ES-I3 (cell line): ENCODE data around the gene JAZF1.

Experiments
- H3K36me3 ChIP-seq: 2 replicates; pipeline ENCODE4 v1.6.1; 2013; ENCODE audit warnings: mild to moderate bottlenecking, low read length, control low read depth, moderate library complexity; ENCODE audit not compliant: insufficient read depth
- H3K4me1 ChIP-seq: 2 replicates; pipeline ENCODE4 v1.6.1; 2013; ENCODE audit warnings: mild to moderate bottlenecking, control low read depth, low read length; ENCODE audit not compliant: insufficient read depth
- H3K9ac ChIP-seq: 2 replicates; pipeline ENCODE4 v1.6.1; 2013; ENCODE audit warnings: low read depth, mild to moderate bottlenecking, low read length, moderate library complexity
- H3K9me3 ChIP-seq: 2 replicates; pipeline ENCODE4 v1.6.1; 2013; ENCODE audit warnings: mild to moderate bottlenecking, low read length, moderate library complexity; ENCODE audit not compliant: control insufficient read depth, insufficient read depth

JAZF1 gene

GRCh38 chr7:28083998-28084985, 96.3 kb downstream of the JAZF1 start:
- H3K36me3 ChIP-seq: no peaks in the 10 kb centered on the region
- H3K9me3 ChIP-seq: no peaks in the 10 kb centered on the region
- H3K4me1 ChIP-seq: peaks cover 18% of the 10 kb centered on the region
- H3K9ac ChIP-seq: no peak overlapping the region

- peaks cover 14% of the 10 kb centered on the region for H3K4me1 ChIP-seq
- no peaks in the 10 kb centered on the region for H3K36me3 ChIP-seq
- H3K9me3 ChIP-seq: no peaks in the 10 kb centered on the region
- H3K9ac ChIP-seq: no peak overlapping the region
Measured at GRCh38 chr7:28083164-28083997, 97.2 kb downstream of the JAZF1 start.

- H3K36me3 ChIP-seq: no peaks in the 10 kb centered on the region
- H3K4me1 ChIP-seq: peaks cover 8% of the 10 kb centered on the region; the same call in 1 of the 2 replicates
- H3K9ac ChIP-seq: no peak overlapping the region
- H3K9me3 ChIP-seq: no peaks in the 10 kb centered on the region
Measured at GRCh38 chr7:28082071-28082470, 98.5 kb downstream of the JAZF1 start.

- no peak overlapping the region for H3K9ac ChIP-seq
- H3K9me3 ChIP-seq: no peaks in the 10 kb centered on the region
Measured at GRCh38 chr7:28081016-28081415, 99.6 kb downstream of the JAZF1 start.

GRCh38 chr7:28078036-28078901, 102.3 kb downstream of the JAZF1 start:
- H3K36me3 ChIP-seq: no peaks in the 10 kb centered on the region
- no peaks in the 10 kb centered on the region for H3K9me3 ChIP-seq
- no peak overlapping the region for H3K9ac ChIP-seq
- H3K4me1 ChIP-seq: peaks cover 11% of the 10 kb centered on the region

More at GRCh38 chr7:28081016-28081415, 99.6 kb downstream of the JAZF1 start:
- Histone ChIP-seq H3K36me3 (no peaks in the 10 kb centered on the region), H3K4me1 (peaks cover 8% of the 10 kb centered on the region; the same call in 1 of the 2 replicates)

- H3K9ac ChIP-seq: no peak overlapping the region
- H3K9me3 ChIP-seq: no peaks in the 10 kb centered on the region
- peaks cover 14% of the 10 kb centered on the region for H3K4me1 ChIP-seq
- no peaks in the 10 kb centered on the region for H3K36me3 ChIP-seq
Measured at GRCh38 chr7:28077616-28078015, 103.0 kb downstream of the JAZF1 start.

- Histone ChIP-seq H3K9ac (no peak overlapping the region), H3K36me3 (no peaks in the 10 kb centered on the region), H3K9me3 (no peaks in the 10 kb centered on the region), H3K4me1 (peaks cover 14% of the 10 kb centered on the region)
Measured at GRCh38 chr7:28076423-28077200, 104.0 kb downstream of the JAZF1 start.

GRCh38 chr7:28075674-28076358, 104.8 kb downstream of the JAZF1 start:
- peaks cover 9% of the 10 kb centered on the region for H3K4me1 ChIP-seq
- no peaks in the 10 kb centered on the region for H3K36me3 ChIP-seq
- H3K9me3 ChIP-seq: no peaks in the 10 kb centered on the region
- no peak overlapping the region for H3K9ac ChIP-seq

- H3K36me3 ChIP-seq: no peaks in the 10 kb centered on the region
- H3K4me1 ChIP-seq: peaks cover 6% of the 10 kb centered on the region; the same call in 1 of the 2 replicates
- no peak overlapping the region for H3K9ac ChIP-seq
- no peaks in the 10 kb centered on the region for H3K9me3 ChIP-seq
Measured at GRCh38 chr7:28072876-28073514, 107.6 kb downstream of the JAZF1 start.

- Histone ChIP-seq H3K9ac (no peak overlapping the region), H3K9me3 (no peaks in the 10 kb centered on the region), H3K4me1 (peaks cover 6% of the 10 kb centered on the region; the same call in 1 of the 2 replicates), H3K36me3 (no peaks in the 10 kb centered on the region)
Measured at GRCh38 chr7:28071570-28071969, 109.0 kb downstream of the JAZF1 start.

GRCh38 chr7:28070297-28071055, 110.1 kb downstream of the JAZF1 start:
- Histone ChIP-seq H3K36me3 (no peaks in the 10 kb centered on the region), H3K9ac (no peak overlapping the region)

GRCh38 chr7:28069807-28070206, 110.8 kb downstream of the JAZF1 start:
- H3K9me3 ChIP-seq: no peaks in the 10 kb centered on the region
- no peaks in the 10 kb centered on the region for H3K36me3 ChIP-seq
- no peak overlapping the region for H3K9ac ChIP-seq
- H3K4me1 ChIP-seq: peaks cover 10% of the 10 kb centered on the region; the same call in 1 of the 2 replicates

More at GRCh38 chr7:28070297-28071055, 110.1 kb downstream of the JAZF1 start:
- Histone ChIP-seq H3K9me3 (no peaks in the 10 kb centered on the region), H3K4me1 (peaks cover 10% of the 10 kb centered on the region; the same call in 1 of the 2 replicates)
